Measurements from ENCODE around the gene SNAI3. TPM values are rescaled to one million over a fixed set of nuclear protein-coding genes. Genes with fewer than 3 reads are reported as not detected.

The SNAI3 gene
- total and polyA plus RNA-seq, 8 donors, result 0.55 to 4.2 (median 1.5) TPM; not detected in 3

GRCh38 chr16:88632587-88632930 is 53.7 kb downstream of the SNAI3 start:
- TF ChIP-seq, protein P1, sequence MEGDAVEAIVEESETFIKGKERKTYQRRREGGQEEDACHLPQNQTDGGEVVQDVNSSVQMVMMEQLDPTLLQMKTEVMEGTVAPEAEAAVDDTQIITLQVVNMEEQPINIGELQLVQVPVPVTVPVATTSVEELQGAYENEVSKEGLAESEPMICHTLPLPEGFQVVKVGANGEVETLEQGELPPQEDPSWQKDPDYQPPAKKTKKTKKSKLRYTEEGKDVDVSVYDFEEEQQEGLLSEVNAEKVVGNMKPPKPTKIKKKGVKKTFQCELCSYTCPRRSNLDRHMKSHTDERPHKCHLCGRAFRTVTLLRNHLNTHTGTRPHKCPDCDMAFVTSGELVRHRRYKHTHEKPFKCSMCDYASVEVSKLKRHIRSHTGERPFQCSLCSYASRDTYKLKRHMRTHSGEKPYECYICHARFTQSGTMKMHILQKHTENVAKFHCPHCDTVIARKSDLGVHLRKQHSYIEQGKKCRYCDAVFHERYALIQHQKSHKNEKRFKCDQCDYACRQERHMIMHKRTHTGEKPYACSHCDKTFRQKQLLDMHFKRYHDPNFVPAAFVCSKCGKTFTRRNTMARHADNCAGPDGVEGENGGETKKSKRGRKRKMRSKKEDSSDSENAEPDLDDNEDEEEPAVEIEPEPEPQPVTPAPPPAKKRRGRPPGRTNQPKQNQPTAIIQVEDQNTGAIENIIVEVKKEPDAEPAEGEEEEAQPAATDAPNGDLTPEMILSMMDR (IDR thresholded peaks at IDR 0.05), result no peak
- TF ChIP-seq POLR2A (IDR thresholded peaks at IDR 0.05), result no peak
- TF ChIP-seq EP300 (IDR thresholded peaks at IDR 0.05), result no peak
- TF ChIP-seq POLR2AphosphoS5 (IDR thresholded peaks at IDR 0.05), result no peak
- H3K36me3 ChIP-seq, result peaks cover 41 to 57% (median 54%) of the 10 kb centered on the region in 4 donors
- 91 to 94% (median 93%) methylated on average over 9 to 11 of the region's 11 CpGs for WGBS, 5 donors

DNA sequence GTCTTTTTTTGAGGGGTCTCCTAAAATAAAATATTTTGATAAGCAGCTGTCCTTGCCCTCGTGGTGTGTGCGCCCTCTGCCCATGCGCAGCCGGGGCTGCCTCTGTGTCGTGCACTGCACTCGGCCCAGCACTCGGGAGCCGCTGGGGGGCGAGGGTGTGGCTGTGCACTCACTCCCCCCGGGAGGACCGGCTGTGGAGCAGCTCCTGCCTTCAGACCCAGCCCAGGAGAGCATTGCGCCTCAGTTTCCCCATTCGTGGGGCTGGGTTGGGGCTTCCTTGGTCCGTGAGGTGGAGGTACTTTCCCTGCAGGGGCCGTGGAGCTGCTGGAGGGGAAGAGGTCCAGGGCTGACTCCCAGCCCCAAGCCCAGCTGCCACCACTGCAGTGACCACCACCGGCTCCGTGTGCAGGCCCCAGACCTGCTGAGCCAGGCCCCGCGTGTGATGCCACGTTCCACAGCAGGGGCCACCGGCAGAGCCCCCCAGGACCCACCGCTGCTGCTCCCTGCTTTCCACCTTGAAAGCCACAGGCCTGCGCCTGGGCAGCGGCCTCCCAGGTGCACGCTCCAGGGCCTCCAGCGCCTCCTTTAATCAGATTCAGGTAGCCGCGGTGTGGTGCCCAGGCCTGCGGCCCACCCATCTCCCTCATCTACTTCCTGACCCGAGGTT is 54.3 kb downstream of the SNAI3 start:
- TF ChIP-seq EP300 (IDR thresholded peaks at IDR 0.05) (no peak), POLR2A (IDR thresholded peaks at IDR 0.05) (no peak), POLR2AphosphoS5 (IDR thresholded peaks at IDR 0.05) (no peak)
- TF ChIP-seq, protein P1 (IDR thresholded peaks at IDR 0.05), result no peak
- Histone ChIP-seq H3K4me3 (no peak overlapping the region), H3K36me3 (peaks cover 41 to 62% (median 59%) of the 10 kb centered on the region in 4 donors), H3K9me3 (no peaks in the 10 kb centered on the region), H3K27me3 (peaks cover 0 to 38% (median 13%) of the 10 kb centered on the region in 3 donors), H3K27ac (no peak overlapping the region), H3K4me1 (peaks cover 12 to 30% (median 22%) of the 10 kb centered on the region in 4 donors)
- no peak for DNase-seq
- 82 to 92% (median 88%) methylated on average over 13 to 30 of the region's 30 CpGs for WGBS, 5 donors
- intact Hi-C loops (cut with DNase I; ENCODE audit: low total_unique reads), result no loop called here

More at GRCh38 chr16:88632587-88632930, 53.7 kb downstream of the SNAI3 start:
- H3K27ac ChIP-seq, result no peak overlapping the region
- DNase-seq, result no peak
- peaks cover 0 to 43% (median 13%) of the 10 kb centered on the region in 3 donors for H3K27me3 ChIP-seq
- peaks cover 12 to 30% (median 22%) of the 10 kb centered on the region in 4 donors for H3K4me1 ChIP-seq
- intact Hi-C loops (cut with DNase I; ENCODE audit: low total_unique reads), result no loop called here
- no peak overlapping the region for H3K4me3 ChIP-seq
- no peaks in the 10 kb centered on the region for H3K9me3 ChIP-seq

DNA sequence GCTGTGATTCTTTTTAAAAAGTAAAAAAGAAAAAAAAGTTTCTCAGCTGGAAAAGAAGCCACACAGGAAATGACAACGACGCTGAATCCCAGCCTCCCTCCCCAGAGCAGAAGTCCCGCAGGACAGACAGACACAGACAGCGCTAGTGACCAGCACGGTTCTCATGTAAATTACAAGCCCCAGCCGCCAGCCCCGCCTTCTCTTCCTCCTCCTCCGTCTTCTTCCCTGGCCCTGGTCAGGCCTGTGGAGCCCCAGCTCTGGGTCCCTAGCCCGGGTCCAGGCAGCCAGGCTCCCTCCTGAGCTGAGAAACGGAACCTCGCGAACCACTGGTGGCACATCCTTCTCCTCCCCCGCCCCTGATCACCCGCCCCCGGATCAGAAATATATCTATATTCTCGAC is 54.9 kb downstream of the SNAI3 start:
- Histone ChIP-seq H3K4me1 (peaks cover 12 to 30% (median 22%) of the 10 kb centered on the region in 4 donors), H3K27me3 (peaks cover 0 to 31% (median 13%) of the 10 kb centered on the region in 3 donors), H3K4me3 (no peak overlapping the region), H3K27ac (no peak overlapping the region), H3K36me3 (peaks cover 47 to 69% (median 66%) of the 10 kb centered on the region in 4 donors), H3K9me3 (no peaks in the 10 kb centered on the region)
- 76 to 83% (median 79%) methylated on average over 16 of the region's 16 CpGs for WGBS, 5 donors
- intact Hi-C loops (cut with DNase I; ENCODE audit: low total_unique reads), result no loop called here
- no peak for DNase-seq
- TF ChIP-seq EP300 (IDR thresholded peaks at IDR 0.05), result no peak
- TF ChIP-seq, protein P1 (IDR thresholded peaks at IDR 0.05), result no peak
- no peak for TF ChIP-seq POLR2AphosphoS5 (IDR thresholded peaks at IDR 0.05)
- no peak for TF ChIP-seq POLR2A (IDR thresholded peaks at IDR 0.05)

GRCh38 chr16:88630941-88631340 is 55.4 kb downstream of the SNAI3 start:
- WGBS, 5 donors, result 92 to 99% (median 93%) methylated on average over 20 to 23 of the region's 23 CpGs
- Histone ChIP-seq H3K36me3 (peaks cover 52 to 73% (median 70%) of the 10 kb centered on the region in 4 donors), H3K4me3 (no peak overlapping the region), H3K27ac (no peak overlapping the region), H3K27me3 (peaks cover 0 to 27% (median 13%) of the 10 kb centered on the region in 3 donors), H3K4me1 (peaks cover 12 to 29% (median 22%) of the 10 kb centered on the region in 4 donors), H3K9me3 (no peaks in the 10 kb centered on the region)
- TF ChIP-seq EP300 (IDR thresholded peaks at IDR 0.05), result no peak
- TF ChIP-seq, protein P1 (IDR thresholded peaks at IDR 0.05), result no peak
- no peak for TF ChIP-seq POLR2AphosphoS5 (IDR thresholded peaks at IDR 0.05)
- TF ChIP-seq POLR2A (IDR thresholded peaks at IDR 0.05), result no peak
- no peak for DNase-seq
- intact Hi-C loops (cut with DNase I; ENCODE audit: low total_unique reads), result no loop called here

All from stomach (tissue), 9 donors.